ENCODE measurements around the gene TSHZ2. TPM values are rescaled to one million over a fixed set of nuclear protein-coding genes. Genes with fewer than 3 reads are reported as not detected.

TSHZ2 gene
- total RNA-seq, 1 experiment from 2014 or later = 0.07 TPM

DNA sequence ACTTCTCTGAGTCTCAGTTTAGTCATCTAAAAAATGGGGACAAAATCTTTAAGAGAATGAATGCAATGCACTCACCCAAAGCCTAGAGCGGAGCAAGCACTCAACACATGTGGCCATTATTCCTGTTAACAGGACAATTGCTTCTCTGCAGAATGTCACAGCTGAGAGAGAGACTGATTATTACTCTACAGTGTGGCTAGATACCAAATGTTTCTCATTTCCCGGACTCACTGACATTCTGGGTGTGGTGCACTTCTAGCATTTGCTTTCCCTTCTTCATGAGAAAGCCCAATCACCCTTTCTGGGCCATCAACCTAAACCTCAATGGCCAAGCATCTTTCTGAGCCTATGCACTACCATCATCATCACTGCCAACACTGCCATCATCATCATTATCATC, 347.6 kb downstream of the TSHZ2 start:
- Histone ChIP-seq H3K4me2 (ENCODE audit: low read length) (no peak overlapping the region), H3K79me2 (ENCODE audit: insufficient read depth, low read length) (no peaks in the 10 kb centered on the region), H3K4me3 (replicated peaks in 1 of 2; ENCODE audit: low read depth in 1 of 2, low read length in 2 of 2) (no peak overlapping the region), H3K9ac (ENCODE audit: low read length) (no peak overlapping the region), H4K20me1 (ENCODE audit: insufficient read depth) (no peaks in the 10 kb centered on the region), H3K27ac (ENCODE audit: low read depth, low read length) (no peak overlapping the region), H3K27me3 (ENCODE audit: insufficient read depth, low read length) (no peaks in the 10 kb centered on the region; the same call in 1 of the 2 replicates), H2AFZ (ENCODE audit: low read depth, low read length, poor library complexity, severe bottlenecking) (no peak overlapping the region), H3K36me3 (ENCODE audit: control insufficient read depth in 1 of 2, insufficient read depth in 2 of 2, low read length in 2 of 2) (no peaks in the 10 kb centered on the region), H3K9me2 (ENCODE audit: insufficient read depth) (no peaks in the 10 kb centered on the region), H3K4me1 (ENCODE audit: control insufficient read depth in 1 of 2, insufficient read depth in 2 of 2, low read length in 2 of 2) (no peaks in the 10 kb centered on the region), H3K9me3 (ENCODE audit: control insufficient read depth in 1 of 2, insufficient read depth in 1 of 2, low read depth in 1 of 2, low read length in 2 of 2) (no peaks in the 10 kb centered on the region)
- intact Hi-C loops (cut with micrococcal nuclease) = no loop called here
- no TSS peak for BruUV-seq (replicated peaks)
- no peak for TF ChIP-seq RAD21 (IDR thresholded peaks at IDR 0.05; ENCODE audit: low read depth)
- no peak for TF ChIP-seq SP1 (IDR thresholded peaks at IDR 0.05; ENCODE audit: low read depth)
- TF ChIP-seq POLR2AphosphoS5 (IDR thresholded peaks at IDR 0.05; ENCODE audit: low read depth, low read length) = no peak
- no peak for TF ChIP-seq ELF1 (IDR thresholded peaks at IDR 0.05; ENCODE audit: borderline replicate concordance, low read depth)
- TF ChIP-seq EZH2phosphoT487 (IDR thresholded peaks at IDR 0.05; ENCODE audit: borderline replicate concordance) = no peak
- TF ChIP-seq ZNF274 (IDR thresholded peaks at IDR 0.05; ENCODE audit: low read depth, low read length) = no peak
- TF ChIP-seq, protein P1, sequence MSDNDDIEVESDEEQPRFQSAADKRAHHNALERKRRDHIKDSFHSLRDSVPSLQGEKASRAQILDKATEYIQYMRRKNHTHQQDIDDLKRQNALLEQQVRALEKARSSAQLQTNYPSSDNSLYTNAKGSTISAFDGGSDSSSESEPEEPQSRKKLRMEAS (IDR thresholded peaks at IDR 0.05) = no peak
- TF ChIP-seq CEBPB (IDR thresholded peaks at IDR 0.05; ENCODE audit: low read depth) = no peak
- TF ChIP-seq SRF (IDR thresholded peaks at IDR 0.05; ENCODE audit: low read depth) = no peak
- TF ChIP-seq, protein P2, sequence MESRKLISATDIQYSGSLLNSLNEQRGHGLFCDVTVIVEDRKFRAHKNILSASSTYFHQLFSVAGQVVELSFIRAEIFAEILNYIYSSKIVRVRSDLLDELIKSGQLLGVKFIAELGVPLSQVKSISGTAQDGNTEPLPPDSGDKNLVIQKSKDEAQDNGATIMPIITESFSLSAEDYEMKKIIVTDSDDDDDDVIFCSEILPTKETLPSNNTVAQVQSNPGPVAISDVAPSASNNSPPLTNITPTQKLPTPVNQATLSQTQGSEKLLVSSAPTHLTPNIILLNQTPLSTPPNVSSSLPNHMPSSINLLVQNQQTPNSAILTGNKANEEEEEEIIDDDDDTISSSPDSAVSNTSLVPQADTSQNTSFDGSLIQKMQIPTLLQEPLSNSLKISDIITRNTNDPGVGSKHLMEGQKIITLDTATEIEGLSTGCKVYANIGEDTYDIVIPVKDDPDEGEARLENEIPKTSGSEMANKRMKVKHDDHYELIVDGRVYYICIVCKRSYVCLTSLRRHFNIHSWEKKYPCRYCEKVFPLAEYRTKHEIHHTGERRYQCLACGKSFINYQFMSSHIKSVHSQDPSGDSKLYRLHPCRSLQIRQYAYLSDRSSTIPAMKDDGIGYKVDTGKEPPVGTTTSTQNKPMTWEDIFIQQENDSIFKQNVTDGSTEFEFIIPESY (IDR thresholded peaks at IDR 0.05; ENCODE audit: extremely low read depth, insufficient replicate concordance, low read length) = no peak
- no peak for TF ChIP-seq TCF7L2 (IDR thresholded peaks at IDR 0.05; ENCODE audit: borderline replicate concordance, extremely low read depth, insufficient read depth, insufficient read length)
- TF ChIP-seq ZFX (IDR thresholded peaks at IDR 0.05) = no peak
- no peak for TF ChIP-seq EZH2 (IDR thresholded peaks at IDR 0.05)
- TF ChIP-seq, protein P3, sequence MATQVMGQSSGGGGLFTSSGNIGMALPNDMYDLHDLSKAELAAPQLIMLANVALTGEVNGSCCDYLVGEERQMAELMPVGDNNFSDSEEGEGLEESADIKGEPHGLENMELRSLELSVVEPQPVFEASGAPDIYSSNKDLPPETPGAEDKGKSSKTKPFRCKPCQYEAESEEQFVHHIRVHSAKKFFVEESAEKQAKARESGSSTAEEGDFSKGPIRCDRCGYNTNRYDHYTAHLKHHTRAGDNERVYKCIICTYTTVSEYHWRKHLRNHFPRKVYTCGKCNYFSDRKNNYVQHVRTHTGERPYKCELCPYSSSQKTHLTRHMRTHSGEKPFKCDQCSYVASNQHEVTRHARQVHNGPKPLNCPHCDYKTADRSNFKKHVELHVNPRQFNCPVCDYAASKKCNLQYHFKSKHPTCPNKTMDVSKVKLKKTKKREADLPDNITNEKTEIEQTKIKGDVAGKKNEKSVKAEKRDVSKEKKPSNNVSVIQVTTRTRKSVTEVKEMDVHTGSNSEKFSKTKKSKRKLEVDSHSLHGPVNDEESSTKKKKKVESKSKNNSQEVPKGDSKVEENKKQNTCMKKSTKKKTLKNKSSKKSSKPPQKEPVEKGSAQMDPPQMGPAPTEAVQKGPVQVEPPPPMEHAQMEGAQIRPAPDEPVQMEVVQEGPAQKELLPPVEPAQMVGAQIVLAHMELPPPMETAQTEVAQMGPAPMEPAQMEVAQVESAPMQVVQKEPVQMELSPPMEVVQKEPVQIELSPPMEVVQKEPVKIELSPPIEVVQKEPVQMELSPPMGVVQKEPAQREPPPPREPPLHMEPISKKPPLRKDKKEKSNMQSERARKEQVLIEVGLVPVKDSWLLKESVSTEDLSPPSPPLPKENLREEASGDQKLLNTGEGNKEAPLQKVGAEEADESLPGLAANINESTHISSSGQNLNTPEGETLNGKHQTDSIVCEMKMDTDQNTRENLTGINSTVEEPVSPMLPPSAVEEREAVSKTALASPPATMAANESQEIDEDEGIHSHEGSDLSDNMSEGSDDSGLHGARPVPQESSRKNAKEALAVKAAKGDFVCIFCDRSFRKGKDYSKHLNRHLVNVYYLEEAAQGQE (IDR thresholded peaks at IDR 0.05; ENCODE audit: low read depth) = no peak
- TF ChIP-seq FOSL1 (IDR thresholded peaks at IDR 0.05; ENCODE audit: low read depth) = no peak
- TF ChIP-seq, protein P4, sequence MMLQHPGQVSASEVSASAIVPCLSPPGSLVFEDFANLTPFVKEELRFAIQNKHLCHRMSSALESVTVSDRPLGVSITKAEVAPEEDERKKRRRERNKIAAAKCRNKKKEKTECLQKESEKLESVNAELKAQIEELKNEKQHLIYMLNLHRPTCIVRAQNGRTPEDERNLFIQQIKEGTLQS (IDR thresholded peaks at IDR 0.05) = no peak
- TF ChIP-seq YY1 (IDR thresholded peaks at IDR 0.05; ENCODE audit: extremely low read depth, insufficient replicate concordance, low read depth, low read length) = no peak
- no peak for TF ChIP-seq SIN3A (IDR thresholded peaks at IDR 0.05; ENCODE audit: low read depth)
- TF ChIP-seq, protein P5, sequence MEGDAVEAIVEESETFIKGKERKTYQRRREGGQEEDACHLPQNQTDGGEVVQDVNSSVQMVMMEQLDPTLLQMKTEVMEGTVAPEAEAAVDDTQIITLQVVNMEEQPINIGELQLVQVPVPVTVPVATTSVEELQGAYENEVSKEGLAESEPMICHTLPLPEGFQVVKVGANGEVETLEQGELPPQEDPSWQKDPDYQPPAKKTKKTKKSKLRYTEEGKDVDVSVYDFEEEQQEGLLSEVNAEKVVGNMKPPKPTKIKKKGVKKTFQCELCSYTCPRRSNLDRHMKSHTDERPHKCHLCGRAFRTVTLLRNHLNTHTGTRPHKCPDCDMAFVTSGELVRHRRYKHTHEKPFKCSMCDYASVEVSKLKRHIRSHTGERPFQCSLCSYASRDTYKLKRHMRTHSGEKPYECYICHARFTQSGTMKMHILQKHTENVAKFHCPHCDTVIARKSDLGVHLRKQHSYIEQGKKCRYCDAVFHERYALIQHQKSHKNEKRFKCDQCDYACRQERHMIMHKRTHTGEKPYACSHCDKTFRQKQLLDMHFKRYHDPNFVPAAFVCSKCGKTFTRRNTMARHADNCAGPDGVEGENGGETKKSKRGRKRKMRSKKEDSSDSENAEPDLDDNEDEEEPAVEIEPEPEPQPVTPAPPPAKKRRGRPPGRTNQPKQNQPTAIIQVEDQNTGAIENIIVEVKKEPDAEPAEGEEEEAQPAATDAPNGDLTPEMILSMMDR (IDR thresholded peaks at IDR 0.05 in 2 of 3, conservative IDR thresholded peaks at IDR 0.05 in 1 of 3; ENCODE audit: borderline replicate concordance in 1 of 3, insufficient read depth in 1 of 3, low read depth in 2 of 3, low read length in 2 of 3) = no peak
- no peak for ATAC-seq
- ChIA-PET CTCF (no interaction called here), RAD21 (ENCODE audit: low non-redundant PET in 1 of 2, low total read pairs in 2 of 2, uncharacterized antibody in 2 of 2, unreplicated experiment in 2 of 2) (no interaction called here), POLR2A (no interaction called here)
- DNase-seq (ENCODE audit: low read depth, low spot score) = no peak

All from HCT116 (cell line).